T-helper 9 cell (primary cell): Measurements from ENCODE around the gene HCLS1.
"Not testable (repeated sequence)": the region's sequence is repeated elsewhere in the genome, so short reads cannot be mapped to it uniquely, and the experiment has no call there.

Experiments used
- DNase-seq: peaks from one replicate; pipeline ENCODE4 v3.0.0-alpha.2; 2020
- total RNA-seq, 2 donors: gene quantifications; one replicate each; lab custom pipeline; 2026; lab: John Stamatoyannopoulos, UW

HCLS1 gene
- total RNA-seq = 314 to 474 reads per million in 2 donors

- peak; percentile 56 for DNase-seq
These were observed at the start of gene HCLS1 for GRCh38 chr3:121660356-121661171. TSS of gene HCLS1 (minus strand) at chr3:121660903. CDS start at chr3:121658347, 2,556 bp downstream.

- no peak for DNase-seq
These were observed 49.6 kb upstream of the HCLS1 start for GRCh38 chr3:121710347-121710746.

GRCh38 chr3:121707531-121708273 lies 47.0 kb upstream of the HCLS1 start:
- DNase-seq = no peak

- DNase-seq = no peak
These were observed 44.8 kb upstream of the HCLS1 start for GRCh38 chr3:121705541-121705940.

- no peak for DNase-seq
These were observed 43.3 kb upstream of the HCLS1 start for GRCh38 chr3:121703973-121704372.

- no peak for DNase-seq
These were observed 38.2 kb upstream of the HCLS1 start for GRCh38 chr3:121698901-121699300.

- no peak for DNase-seq
These were observed 37.8 kb upstream of the HCLS1 start for GRCh38 chr3:121698476-121698875.

- DNase-seq = no peak
These were observed 35.5 kb upstream of the HCLS1 start for GRCh38 chr3:121696186-121696585.

GRCh38 chr3:121692010-121692699 lies 31.5 kb upstream of the HCLS1 start:
- no peak for DNase-seq

- DNase-seq = no peak
These were observed 30.2 kb upstream of the HCLS1 start for GRCh38 chr3:121690777-121691405.

- not testable (repeated sequence) for DNase-seq
These were observed 28.0 kb upstream of the HCLS1 start for GRCh38 chr3:121688747-121689146.

GRCh38 chr3:121681792-121682191 lies 21.1 kb upstream of the HCLS1 start:
- DNase-seq = no peak

- no peak for DNase-seq
These were observed 16.4 kb upstream of the HCLS1 start for GRCh38 chr3:121677141-121677540.

- no peak for DNase-seq
These were observed 10.0 kb upstream of the HCLS1 start for GRCh38 chr3:121670676-121671075.

GRCh38 chr3:121667333-121667732 lies 6.6 kb upstream of the HCLS1 start:
- DNase-seq = no peak

GRCh38 chr3:121665488-121665887 lies 4.8 kb upstream of the HCLS1 start:
- no peak for DNase-seq

GRCh38 chr3:121663171-121663847 lies 2.6 kb upstream of the HCLS1 start:
- no peak for DNase-seq

GRCh38 chr3:121662742-121663141 lies 2.0 kb upstream of the HCLS1 start:
- no peak for DNase-seq

GRCh38 chr3:121661376-121661775 lies 673 bp upstream of the HCLS1 start:
- DNase-seq = no peak

GRCh38 chr3:121659586-121659985 lies 1.1 kb downstream of the HCLS1 start:
- DNase-seq = no peak

- no peak for DNase-seq
These were observed 1.8 kb downstream of the HCLS1 start for GRCh38 chr3:121658716-121659435.
